Left ventricle myocardium inferior (tissue), 1 donor: ENCODE data around the gene MAP4K4. TPM values are rescaled to one million over a fixed set of nuclear protein-coding genes. Genes with fewer than 3 reads are reported as not detected.

Source experiments
- DNase-seq: peaks from one replicate; pipeline ENCODE4 v3.0.0-alpha.2; 2020
- H3K27ac ChIP-seq: fragments of 200-600 bp; replicated peaks from 2 replicates; pipeline ENCODE4 v1.8.0; 2021
- H3K27me3 ChIP-seq: fragments of 200-600 bp; 2 replicates; pipeline ENCODE4 v1.8.0; 2021; ENCODE audit warnings: low read depth
- H3K36me3 ChIP-seq: fragments of 200-600 bp; 2 replicates; pipeline ENCODE4 v1.8.0; 2021
- H3K4me1 ChIP-seq: fragments of 200-600 bp; 2 replicates; pipeline ENCODE4 v1.8.0; 2021
- H3K4me3 ChIP-seq: fragments of 200-600 bp; 2 replicates; pipeline ENCODE4 v1.8.0; 2021; ENCODE audit warnings: mild to moderate bottlenecking, moderate library complexity
- H3K9me3 ChIP-seq: fragments of 200-600 bp; replicated peaks from 2 replicates; pipeline ENCODE4 v1.8.0; 2021
- intact Hi-C: fragments of 100-400 bp; cut with micrococcal nuclease; formaldehyde crosslinking; loops from one replicate; pipeline ENCODE4 v1.11.0; 2022
- total RNA-seq: library from RNA; stranded (reverse); fragmentation: NEBNext Ultra II Directional; extraction: Animal tissue kit (Norgen Biotek cat#: 25700); gene quantifications from one replicate; pipeline ENCODE4 v1.2.1, GENCODE V29; 2021
- TF ChIP-seq, protein P1 (sequence below): fragments of 200-600 bp; IDR thresholded peaks from 2 replicates; pipeline ENCODE4 v1.8.0; 2021; ENCODE audit warnings: antibody characterized with exemption, mild to moderate bottlenecking, borderline replicate concordance
- donor health status: DM: no; HTN: yes; CAD: no; lungs with severe emphysema.

MAP4K4 gene
- total RNA-seq, 1 donor from 2014 or later, result 102 TPM

DNA sequence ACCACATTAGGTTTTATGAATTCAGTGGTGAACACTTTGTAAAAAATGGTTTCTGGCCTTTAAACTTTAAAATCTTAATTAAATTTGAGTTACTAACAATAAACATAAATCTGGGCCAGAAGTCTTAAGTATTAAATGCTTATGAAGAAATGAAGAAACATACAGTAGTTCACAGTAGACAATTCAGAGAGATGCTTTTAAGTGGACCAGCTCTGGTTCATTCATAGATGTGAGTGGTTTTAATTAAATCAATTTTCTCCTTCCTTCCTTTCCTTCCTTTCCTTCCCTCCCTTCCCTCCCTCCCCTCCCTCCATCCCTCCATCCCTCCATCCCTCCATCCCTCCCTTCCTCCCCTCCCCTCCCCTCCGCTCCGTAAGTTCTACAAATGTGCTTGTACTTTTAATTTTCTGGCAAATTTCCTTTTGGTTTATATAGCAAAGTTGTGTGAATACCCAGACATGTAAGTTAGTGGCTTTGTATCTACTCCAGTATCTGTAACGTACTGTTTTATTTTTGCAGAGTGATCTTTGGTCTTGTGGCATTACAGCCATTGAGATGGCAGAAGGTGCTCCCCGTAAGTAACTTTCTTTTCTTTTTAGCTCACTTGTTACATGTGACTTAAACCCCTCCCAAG lies 136.5 kb downstream of the MAP4K4 start:
- no peak overlapping the region for H3K27ac ChIP-seq
- no peak for DNase-seq
- peaks cover 50% of the 10 kb centered on the region for H3K36me3 ChIP-seq
- no peaks in the 10 kb centered on the region for H3K27me3 ChIP-seq
- H3K9me3 ChIP-seq, result no peaks in the 10 kb centered on the region
- intact Hi-C loops, result loop anchor here (5.0 to 10.0 kb wide), 2 partner anchors 317 to 419 kb away; no protein-coding TSS in a partner anchor
- no peak overlapping the region for H3K4me3 ChIP-seq
- TF ChIP-seq, protein P1, sequence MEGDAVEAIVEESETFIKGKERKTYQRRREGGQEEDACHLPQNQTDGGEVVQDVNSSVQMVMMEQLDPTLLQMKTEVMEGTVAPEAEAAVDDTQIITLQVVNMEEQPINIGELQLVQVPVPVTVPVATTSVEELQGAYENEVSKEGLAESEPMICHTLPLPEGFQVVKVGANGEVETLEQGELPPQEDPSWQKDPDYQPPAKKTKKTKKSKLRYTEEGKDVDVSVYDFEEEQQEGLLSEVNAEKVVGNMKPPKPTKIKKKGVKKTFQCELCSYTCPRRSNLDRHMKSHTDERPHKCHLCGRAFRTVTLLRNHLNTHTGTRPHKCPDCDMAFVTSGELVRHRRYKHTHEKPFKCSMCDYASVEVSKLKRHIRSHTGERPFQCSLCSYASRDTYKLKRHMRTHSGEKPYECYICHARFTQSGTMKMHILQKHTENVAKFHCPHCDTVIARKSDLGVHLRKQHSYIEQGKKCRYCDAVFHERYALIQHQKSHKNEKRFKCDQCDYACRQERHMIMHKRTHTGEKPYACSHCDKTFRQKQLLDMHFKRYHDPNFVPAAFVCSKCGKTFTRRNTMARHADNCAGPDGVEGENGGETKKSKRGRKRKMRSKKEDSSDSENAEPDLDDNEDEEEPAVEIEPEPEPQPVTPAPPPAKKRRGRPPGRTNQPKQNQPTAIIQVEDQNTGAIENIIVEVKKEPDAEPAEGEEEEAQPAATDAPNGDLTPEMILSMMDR, result no peak
- H3K4me1 ChIP-seq, result peaks cover 30% of the 10 kb centered on the region

DNA sequence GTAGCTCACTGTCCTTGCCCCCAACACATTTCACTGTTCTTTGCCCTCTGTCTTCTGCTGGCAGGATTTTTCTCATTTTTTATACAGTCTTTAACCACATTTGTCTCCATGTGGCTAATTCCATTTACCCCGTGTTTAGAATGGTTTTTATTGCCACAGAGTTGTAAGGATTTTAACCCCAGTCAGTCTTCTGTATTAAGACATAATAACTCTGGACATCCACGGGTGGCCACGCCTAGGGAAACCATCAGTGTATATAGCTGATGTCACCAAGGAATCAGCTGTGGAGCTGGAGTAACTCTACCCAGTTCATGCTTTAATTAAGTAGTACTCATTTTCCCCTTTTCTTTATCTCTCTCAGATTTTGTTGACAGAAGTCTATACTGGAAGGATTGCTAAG lies 139.8 kb downstream of the MAP4K4 start:
- H3K27ac ChIP-seq, result no peak overlapping the region
- peaks cover 64% of the 10 kb centered on the region for H3K36me3 ChIP-seq
- intact Hi-C loops, result loop anchor here (10.0 kb wide), 1 partner anchor 423 kb away; no protein-coding TSS in a partner anchor
- H3K27me3 ChIP-seq, result no peaks in the 10 kb centered on the region
- no peaks in the 10 kb centered on the region for H3K9me3 ChIP-seq
- DNase-seq, result no peak
- H3K4me3 ChIP-seq, result no peak overlapping the region
- TF ChIP-seq, protein P1, result no peak
- H3K4me1 ChIP-seq, result peaks cover 4% of the 10 kb centered on the region

DNA sequence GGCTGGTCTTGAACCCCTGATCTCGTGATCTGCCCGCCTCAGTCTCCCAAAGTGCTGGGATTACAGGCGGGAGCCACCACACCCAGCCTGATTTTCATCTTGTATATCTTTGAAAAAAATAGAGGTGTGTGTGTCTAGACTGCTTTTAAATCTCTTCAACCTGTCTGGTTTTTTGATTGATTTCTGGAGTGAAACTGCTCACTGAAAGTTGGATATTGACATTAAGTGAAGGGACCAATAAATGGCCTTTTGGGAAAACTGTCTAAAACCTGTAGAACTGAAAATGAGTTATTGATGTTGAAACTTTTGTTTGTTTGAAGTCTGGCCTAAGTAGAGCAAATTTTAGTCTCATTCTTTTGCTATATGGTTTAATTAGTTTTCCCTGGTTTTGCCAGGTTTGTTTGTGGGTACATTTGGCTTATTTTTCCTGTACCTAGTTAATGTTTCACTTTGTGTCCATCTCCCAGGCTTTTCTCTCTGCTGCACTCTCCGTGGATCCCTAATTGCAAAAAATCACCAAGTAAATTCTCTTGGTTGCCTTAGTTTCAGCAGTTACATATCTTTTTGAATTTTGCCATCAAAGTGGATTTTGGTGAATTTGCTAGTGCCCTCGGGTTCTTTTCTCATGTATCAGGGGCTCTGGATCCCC lies 144.3 kb downstream of the MAP4K4 start:
- intact Hi-C loops, result no loop called here
- no peaks in the 10 kb centered on the region for H3K9me3 ChIP-seq
- no peak overlapping the region for H3K4me3 ChIP-seq
- H3K36me3 ChIP-seq, result peaks cover 77% of the 10 kb centered on the region
- H3K27ac ChIP-seq, result no peak overlapping the region
- DNase-seq, result no peak
- TF ChIP-seq, protein P1, result no peak
- no peaks in the 10 kb centered on the region for H3K27me3 ChIP-seq
- H3K4me1 ChIP-seq, result peaks cover 25% of the 10 kb centered on the region

DNA sequence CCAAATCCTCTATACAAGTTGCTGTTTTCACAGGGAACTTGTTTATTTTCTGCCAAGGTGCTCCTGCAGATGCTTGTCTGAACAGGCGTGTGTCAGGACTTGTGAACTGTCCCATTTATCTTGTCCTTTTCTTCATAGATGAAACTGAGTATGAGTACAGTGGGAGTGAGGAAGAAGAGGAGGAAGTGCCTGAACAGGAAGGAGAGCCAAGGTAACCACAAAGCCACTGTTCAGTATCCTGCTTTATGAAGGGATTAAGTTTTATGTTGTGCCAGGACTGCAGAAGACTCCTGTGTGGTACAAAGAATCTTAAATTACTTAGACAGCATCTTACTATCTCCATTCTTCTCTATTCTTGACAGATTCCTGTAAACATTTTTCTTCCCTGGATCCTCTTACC lies 145.0 kb downstream of the MAP4K4 start:
- no peak overlapping the region for H3K4me3 ChIP-seq
- H3K36me3 ChIP-seq, result peaks cover 76% of the 10 kb centered on the region
- no peaks in the 10 kb centered on the region for H3K27me3 ChIP-seq
- no peak overlapping the region for H3K27ac ChIP-seq
- TF ChIP-seq, protein P1, result no peak
- no peak for DNase-seq
- H3K4me1 ChIP-seq, result peaks cover 25% of the 10 kb centered on the region
- intact Hi-C loops, result no loop called here
- no peaks in the 10 kb centered on the region for H3K9me3 ChIP-seq

DNA sequence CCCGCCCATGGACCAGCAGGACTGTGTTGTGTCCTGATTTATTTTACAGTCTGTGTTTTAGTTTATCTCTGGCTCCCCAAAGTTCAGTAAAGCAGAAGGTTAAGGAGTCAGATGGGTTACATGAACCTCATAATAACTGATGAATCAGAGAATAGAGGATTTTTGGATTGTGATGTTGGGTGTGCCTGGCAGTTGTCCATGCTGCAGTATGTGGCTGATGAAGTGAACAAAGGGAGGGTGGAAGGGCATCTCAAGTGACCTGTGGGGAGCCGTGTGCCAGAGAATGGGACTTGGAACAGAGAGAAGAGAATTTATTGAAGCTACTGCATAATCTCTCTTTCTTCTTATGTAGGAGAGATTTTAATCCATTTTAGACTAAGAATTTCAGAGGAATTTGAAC lies 145.5 kb downstream of the MAP4K4 start:
- intact Hi-C loops, result no loop called here
- H3K4me1 ChIP-seq, result peaks cover 30% of the 10 kb centered on the region
- no peak overlapping the region for H3K27ac ChIP-seq
- no peaks in the 10 kb centered on the region for H3K27me3 ChIP-seq
- TF ChIP-seq, protein P1, result no peak
- no peak for DNase-seq
- H3K9me3 ChIP-seq, result no peaks in the 10 kb centered on the region
- H3K4me3 ChIP-seq, result no peak overlapping the region
- peaks cover 78% of the 10 kb centered on the region for H3K36me3 ChIP-seq
